ENCODE results near the gene CENPK.

Gene CENPK

DNA sequence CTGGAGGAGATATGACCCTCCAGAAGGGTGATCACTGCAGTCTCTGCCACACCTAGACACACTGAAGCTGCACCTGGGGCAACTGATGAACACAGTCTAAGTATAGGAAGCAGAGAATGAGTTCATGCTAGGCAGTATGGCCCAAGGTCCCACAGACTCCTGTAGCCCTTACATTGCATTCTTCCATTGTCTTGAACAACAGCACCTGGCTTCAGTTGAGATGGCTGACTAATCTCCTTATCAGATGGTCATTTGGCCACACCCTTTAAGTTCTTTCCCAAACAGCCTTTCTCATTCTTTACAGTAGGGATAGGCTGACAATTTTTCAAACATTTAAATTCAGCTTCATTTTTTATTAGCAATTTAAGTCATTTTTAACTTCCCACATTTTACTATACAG, 23.1 kb downstream of the CENPK start:
- POLR2A ChIA-PET, result no interaction called here
- no peak for DNase-seq (ENCODE audit: extremely low spot score)
- TF ChIP-seq SUZ12 (IDR thresholded peaks at IDR 0.05), result no peak
- no peak for TF ChIP-seq HDGF (IDR thresholded peaks at IDR 0.05; ENCODE audit: borderline replicate concordance)
- no peak for TF ChIP-seq FOXM1 (IDR thresholded peaks at IDR 0.05; ENCODE audit: borderline replicate concordance)
- TF ChIP-seq SP1 (IDR thresholded peaks at IDR 0.05), result no peak
- TF ChIP-seq CTBP1 (IDR thresholded peaks at IDR 0.05; ENCODE audit: borderline replicate concordance), result no peak
- no peak for TF ChIP-seq ZNF384 (IDR thresholded peaks at IDR 0.05)
- no peak for TF ChIP-seq FOXK2 (IDR thresholded peaks at IDR 0.05)
- no peak for TF ChIP-seq NFRKB (IDR thresholded peaks at IDR 0.05)
- no peak for TF ChIP-seq FOXA1 (IDR thresholded peaks at IDR 0.05)
- TF ChIP-seq BHLHE40 (IDR thresholded peaks at IDR 0.05; ENCODE audit: borderline replicate concordance), result no peak
- no peak for TF ChIP-seq TARDBP (IDR thresholded peaks at IDR 0.05)
- CTCF ChIA-PET, result no interaction called here

DNA sequence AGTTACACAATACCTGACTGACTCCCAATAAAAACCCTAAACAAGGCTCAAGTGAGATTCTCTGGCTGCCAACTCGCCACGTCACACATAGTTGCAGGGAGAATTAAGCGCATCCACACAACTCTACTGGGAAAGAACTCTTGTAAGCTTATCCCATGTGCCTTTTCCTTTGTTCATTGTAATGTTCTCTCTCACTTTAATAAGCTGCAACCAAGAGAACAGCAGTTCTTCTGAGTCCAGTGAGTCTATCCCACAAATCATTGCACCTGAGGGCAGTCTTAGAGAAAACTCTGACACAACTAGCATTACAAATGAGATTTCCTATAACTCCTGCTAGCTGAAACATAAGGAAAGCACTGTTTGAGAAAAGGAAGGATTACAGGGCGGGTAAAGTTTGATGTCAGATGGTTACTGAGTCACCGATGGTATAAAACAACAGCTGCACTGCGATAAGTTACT, 27.4 kb downstream of the CENPK start:
- no peak for DNase-seq (ENCODE audit: extremely low spot score)
- POLR2A ChIA-PET, result no interaction called here
- TF ChIP-seq BHLHE40 (IDR thresholded peaks at IDR 0.05; ENCODE audit: borderline replicate concordance) (no peak), TARDBP (IDR thresholded peaks at IDR 0.05) (no peak), FOXA1 (IDR thresholded peaks at IDR 0.05) (no peak), ZNF384 (IDR thresholded peaks at IDR 0.05) (no peak), ARNT (IDR thresholded peaks at IDR 0.05) (no peak), CTBP1 (IDR thresholded peaks at IDR 0.05; ENCODE audit: borderline replicate concordance) (no peak), LEF1 (IDR thresholded peaks at IDR 0.05; ENCODE audit: borderline replicate concordance) (no peak), NFRKB (IDR thresholded peaks at IDR 0.05) (no peak), SUZ12 (IDR thresholded peaks at IDR 0.05) (no peak), ELF4 (IDR thresholded peaks at IDR 0.05) (no peak), SP1 (IDR thresholded peaks at IDR 0.05) (no peak), FOXK2 (IDR thresholded peaks at IDR 0.05) (no peak), L3MBTL2 (conservative IDR thresholded peaks at IDR 0.05) (no peak), HDGF (IDR thresholded peaks at IDR 0.05; ENCODE audit: borderline replicate concordance) (no peak), FOXM1 (IDR thresholded peaks at IDR 0.05; ENCODE audit: borderline replicate concordance) (no peak)
- TF ChIP-seq, protein P1, sequence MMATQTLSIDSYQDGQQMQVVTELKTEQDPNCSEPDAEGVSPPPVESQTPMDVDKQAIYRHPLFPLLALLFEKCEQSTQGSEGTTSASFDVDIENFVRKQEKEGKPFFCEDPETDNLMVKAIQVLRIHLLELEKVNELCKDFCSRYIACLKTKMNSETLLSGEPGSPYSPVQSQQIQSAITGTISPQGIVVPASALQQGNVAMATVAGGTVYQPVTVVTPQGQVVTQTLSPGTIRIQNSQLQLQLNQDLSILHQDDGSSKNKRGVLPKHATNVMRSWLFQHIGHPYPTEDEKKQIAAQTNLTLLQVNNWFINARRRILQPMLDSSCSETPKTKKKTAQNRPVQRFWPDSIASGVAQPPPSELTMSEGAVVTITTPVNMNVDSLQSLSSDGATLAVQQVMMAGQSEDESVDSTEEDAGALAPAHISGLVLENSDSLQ (IDR thresholded peaks at IDR 0.05), result no peak
- CTCF ChIA-PET, result interaction anchor here (0.7 to 1.1 kb wide), 2 partner anchors 9 to 240 kb away, joined by 3 to 5 read pairs; no protein-coding TSS in a partner anchor

DNA sequence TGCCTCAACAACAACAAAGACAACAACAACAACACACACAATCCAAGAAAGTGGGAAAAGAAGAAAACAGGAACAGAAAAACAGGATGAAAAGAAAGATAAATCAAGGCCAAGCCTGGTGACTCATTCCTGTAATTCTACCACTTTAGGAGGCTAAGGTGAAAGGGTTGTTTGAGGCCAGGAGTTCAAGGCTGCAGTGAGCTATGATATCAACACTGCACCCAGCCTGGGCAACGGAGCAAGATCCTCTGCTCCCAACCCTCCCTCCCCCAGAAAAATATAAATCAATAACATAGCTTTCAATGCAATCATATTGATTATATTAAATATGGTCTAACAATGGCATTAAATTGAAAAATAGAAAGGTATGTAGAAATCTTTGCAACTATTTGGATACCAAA, 32.1 kb downstream of the CENPK start:
- ChIA-PET CTCF (interaction anchor here (0.7 kb wide), 1 partner anchor 24 kb away, joined by 3 read pairs; no protein-coding TSS in a partner anchor), POLR2A (no interaction called here)
- no peak for TF ChIP-seq ELF4 (IDR thresholded peaks at IDR 0.05)
- no peak for TF ChIP-seq TARDBP (IDR thresholded peaks at IDR 0.05)
- TF ChIP-seq FOXA1 (IDR thresholded peaks at IDR 0.05), result no peak
- no peak for TF ChIP-seq ARNT (IDR thresholded peaks at IDR 0.05)
- TF ChIP-seq ZNF384 (IDR thresholded peaks at IDR 0.05), result no peak
- no peak for TF ChIP-seq NFRKB (IDR thresholded peaks at IDR 0.05)
- TF ChIP-seq L3MBTL2 (conservative IDR thresholded peaks at IDR 0.05), result no peak
- TF ChIP-seq CTBP1 (IDR thresholded peaks at IDR 0.05; ENCODE audit: borderline replicate concordance), result no peak
- TF ChIP-seq FOXM1 (IDR thresholded peaks at IDR 0.05; ENCODE audit: borderline replicate concordance), result no peak
- TF ChIP-seq FOXK2 (IDR thresholded peaks at IDR 0.05), result no peak
- TF ChIP-seq SUZ12 (IDR thresholded peaks at IDR 0.05), result no peak
- no peak for TF ChIP-seq HDGF (IDR thresholded peaks at IDR 0.05; ENCODE audit: borderline replicate concordance)
- TF ChIP-seq BHLHE40 (IDR thresholded peaks at IDR 0.05; ENCODE audit: borderline replicate concordance), result no peak
- TF ChIP-seq SP1 (IDR thresholded peaks at IDR 0.05), result no peak
- TF ChIP-seq, protein P1 (IDR thresholded peaks at IDR 0.05), result no peak
- DNase-seq (ENCODE audit: extremely low spot score), result no peak

DNA sequence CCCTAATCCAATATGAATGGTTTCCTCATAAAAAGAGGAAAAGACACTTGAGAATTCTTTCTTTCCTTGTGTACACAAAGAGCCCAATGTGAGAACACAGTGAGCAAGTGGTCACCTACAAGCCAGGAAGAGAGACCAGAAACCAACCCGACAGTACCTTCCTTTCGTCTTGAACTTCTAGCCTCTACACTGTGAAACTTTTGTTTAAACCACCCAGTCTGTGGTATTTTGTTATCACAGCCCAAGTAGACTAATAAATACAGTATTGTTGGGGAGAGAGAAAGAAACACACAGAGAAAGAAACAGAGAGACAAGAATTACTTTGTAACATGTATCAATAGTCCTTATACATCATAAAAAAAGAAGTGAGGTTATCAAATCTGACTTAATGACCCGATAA, 37.2 kb downstream of the CENPK start:
- POLR2A ChIA-PET, result no interaction called here
- TF ChIP-seq FOXA1 (IDR thresholded peaks at IDR 0.05), result no peak
- TF ChIP-seq BHLHE40 (IDR thresholded peaks at IDR 0.05; ENCODE audit: borderline replicate concordance), result no peak
- TF ChIP-seq L3MBTL2 (conservative IDR thresholded peaks at IDR 0.05), result no peak
- TF ChIP-seq, protein P1 (IDR thresholded peaks at IDR 0.05), result no peak
- no peak for TF ChIP-seq FOXM1 (IDR thresholded peaks at IDR 0.05; ENCODE audit: borderline replicate concordance)
- no peak for TF ChIP-seq FOXK2 (IDR thresholded peaks at IDR 0.05)
- TF ChIP-seq LEF1 (IDR thresholded peaks at IDR 0.05; ENCODE audit: borderline replicate concordance), result no peak
- no peak for TF ChIP-seq CTBP1 (IDR thresholded peaks at IDR 0.05; ENCODE audit: borderline replicate concordance)
- TF ChIP-seq HDGF (IDR thresholded peaks at IDR 0.05; ENCODE audit: borderline replicate concordance), result no peak
- no peak for TF ChIP-seq ZNF384 (IDR thresholded peaks at IDR 0.05)
- TF ChIP-seq SP1 (IDR thresholded peaks at IDR 0.05), result no peak
- no peak for TF ChIP-seq TARDBP (IDR thresholded peaks at IDR 0.05)
- no peak for TF ChIP-seq ELF4 (IDR thresholded peaks at IDR 0.05)
- TF ChIP-seq ARNT (IDR thresholded peaks at IDR 0.05), result no peak
- TF ChIP-seq SUZ12 (IDR thresholded peaks at IDR 0.05), result no peak
- TF ChIP-seq NFRKB (IDR thresholded peaks at IDR 0.05), result no peak
- CTCF ChIA-PET, result no interaction called here
- DNase-seq (ENCODE audit: extremely low spot score), result no peak

DNA sequence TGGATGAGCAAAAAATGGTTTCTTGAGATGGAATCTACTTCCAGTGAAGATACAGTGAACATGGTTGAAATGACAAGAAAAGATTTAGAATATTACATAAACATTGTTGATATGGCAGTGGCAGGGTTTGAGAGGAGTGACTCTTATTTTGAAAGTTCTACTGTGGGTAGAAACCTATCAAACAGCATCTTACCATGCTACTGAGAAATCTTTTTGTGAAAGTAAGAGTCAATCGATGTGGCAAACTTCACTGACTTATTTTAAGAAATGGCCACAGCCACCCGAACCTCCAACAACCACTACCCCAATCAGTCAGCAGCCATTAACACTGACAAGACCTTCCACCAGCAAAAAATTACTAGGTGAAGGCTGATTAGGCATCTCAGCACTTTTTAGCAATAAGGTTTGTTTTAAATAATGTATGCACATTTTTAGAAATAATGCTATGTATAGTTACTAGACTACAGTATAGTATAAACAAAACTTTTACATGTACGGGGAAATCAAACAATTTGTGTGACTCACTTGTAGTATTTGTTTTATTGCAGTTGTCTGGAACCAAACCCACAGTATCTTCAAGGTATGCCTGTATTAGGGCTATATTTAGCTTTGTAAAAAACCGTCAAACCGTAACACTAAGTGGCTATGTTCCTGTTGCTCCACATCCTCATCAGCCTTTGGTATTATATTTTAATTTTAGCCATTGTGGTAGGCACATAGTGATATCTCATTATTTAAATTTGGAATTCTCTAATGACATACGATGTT, 50.6 kb downstream of the CENPK start:
- TF ChIP-seq, protein P1 (IDR thresholded peaks at IDR 0.05), result no peak
- no peak for TF ChIP-seq SP1 (IDR thresholded peaks at IDR 0.05)
- no peak for TF ChIP-seq ELF4 (IDR thresholded peaks at IDR 0.05)
- TF ChIP-seq LEF1 (IDR thresholded peaks at IDR 0.05; ENCODE audit: borderline replicate concordance), result no peak
- no peak for TF ChIP-seq NFRKB (IDR thresholded peaks at IDR 0.05)
- ChIA-PET POLR2A (no interaction called here), CTCF (interaction anchor here (0.6 kb wide), 1 partner anchor 775 kb away, joined by 3 read pairs; no protein-coding TSS in a partner anchor)
- DNase-seq (ENCODE audit: extremely low spot score), result no peak
